A549 (cell line): Measurements from ENCODE around the gene ORC1.

ENCODE experiments used
- CTCF ChIP-seq: fragments of >200 bp; sonication (Bioruptor Twin); formaldehyde crosslinking; IDR thresholded peaks from 3 replicates; pipeline ENCODE4 v1.5.1; 2016
- MAZ ChIP-seq: fragments of 150-350 bp; IDR thresholded peaks from 2 replicates; pipeline ENCODE4 v1.6.1; 2014; ENCODE audit warnings: antibody characterized with exemption, low read depth, low read length, borderline replicate concordance

- TF ChIP-seq CTCF, result no peak
- TF ChIP-seq MAZ, result no peak
These were observed 28.6 kb upstream of the ORC1 start for GRCh38 chr1:52432807-52433206.
